HUES48 (cell line): Measurements from ENCODE around the gene CERS5.

ENCODE experiments used
- H3K27ac ChIP-seq: one replicate; pipeline ENCODE4 v1.7.0; 2013; ENCODE audit warnings: low read depth, low read length, inconsistent platforms
- H3K27me3 ChIP-seq: 2 replicates; pipeline ENCODE4 v1.6.1; 2013; ENCODE audit warnings: mild to moderate bottlenecking, low read length; ENCODE audit not compliant: control insufficient read depth, insufficient read depth
- H3K36me3 ChIP-seq: 2 replicates; pipeline ENCODE4 v1.6.1; 2013; ENCODE audit warnings: low read length; ENCODE audit not compliant: control insufficient read depth, insufficient read depth
- H3K4me1 ChIP-seq: 2 replicates; pipeline ENCODE4 v1.6.1; 2013; ENCODE audit warnings: mild to moderate bottlenecking, low read length; ENCODE audit not compliant: control insufficient read depth, insufficient read depth
- H3K4me3 ChIP-seq: 2 replicates; pipeline ENCODE4 v1.5.1; 2013; ENCODE audit warnings: mild to moderate bottlenecking, low read depth, low read length
- H3K9ac ChIP-seq: 2 replicates; pipeline ENCODE4 v1.6.1; 2013; ENCODE audit warnings: mild to moderate bottlenecking, low read depth, low read length, moderate library complexity
- H3K9me3 ChIP-seq: 2 replicates; pipeline ENCODE4 v1.6.1; 2013; ENCODE audit warnings: low read length; ENCODE audit not compliant: control insufficient read depth, insufficient read depth

The CERS5 gene

GRCh38 chr12:50132505-50133135 lies 34.5 kb downstream of the CERS5 start:
- Histone ChIP-seq H3K27ac (no peak overlapping the region), H3K27me3 (no peaks in the 10 kb centered on the region), H3K4me3 (no peak overlapping the region), H3K36me3 (peaks cover 81% of the 10 kb centered on the region), H3K9ac (no peak overlapping the region), H3K4me1 (no peaks in the 10 kb centered on the region), H3K9me3 (no peaks in the 10 kb centered on the region)

GRCh38 chr12:50129290-50129689 lies 37.9 kb downstream of the CERS5 start:
- Histone ChIP-seq H3K9me3 (no peaks in the 10 kb centered on the region), H3K27me3 (no peaks in the 10 kb centered on the region), H3K9ac (no peak overlapping the region), H3K27ac (no peak overlapping the region), H3K4me1 (no peaks in the 10 kb centered on the region), H3K4me3 (no peak overlapping the region), H3K36me3 (peaks cover 56% of the 10 kb centered on the region)

GRCh38 chr12:50127546-50127945 lies 39.6 kb downstream of the CERS5 start:
- Histone ChIP-seq H3K4me3 (no peak overlapping the region), H3K9me3 (no peaks in the 10 kb centered on the region), H3K27me3 (no peaks in the 10 kb centered on the region), H3K9ac (no peak overlapping the region), H3K4me1 (no peaks in the 10 kb centered on the region), H3K36me3 (peaks cover 39% of the 10 kb centered on the region), H3K27ac (no peak overlapping the region)

GRCh38 chr12:50123203-50123602 lies 44.0 kb downstream of the CERS5 start:
- peaks cover 11% of the 10 kb centered on the region; the same call in 1 of the 2 replicates for H3K36me3 ChIP-seq
- H3K9ac ChIP-seq, result no peak overlapping the region
- no peak overlapping the region for H3K27ac ChIP-seq
- no peaks in the 10 kb centered on the region for H3K27me3 ChIP-seq
- no peaks in the 10 kb centered on the region for H3K9me3 ChIP-seq
- no peaks in the 10 kb centered on the region for H3K4me1 ChIP-seq
- no peak overlapping the region for H3K4me3 ChIP-seq

- Histone ChIP-seq H3K9me3 (no peaks in the 10 kb centered on the region), H3K36me3 (peaks cover 5% of the 10 kb centered on the region; the same call in 1 of the 2 replicates), H3K4me3 (no peak overlapping the region), H3K27ac (no peak overlapping the region), H3K27me3 (no peaks in the 10 kb centered on the region), H3K4me1 (no peaks in the 10 kb centered on the region), H3K9ac (no peak overlapping the region)
These were observed 45.5 kb downstream of the CERS5 start for GRCh38 chr12:50121641-50122040.

- H3K9ac ChIP-seq, result no peak overlapping the region
- no peaks in the 10 kb centered on the region for H3K4me1 ChIP-seq
- no peaks in the 10 kb centered on the region for H3K9me3 ChIP-seq
- H3K4me3 ChIP-seq, result no peak overlapping the region
- H3K36me3 ChIP-seq, result peaks cover 5% of the 10 kb centered on the region; the same call in 1 of the 2 replicates
- H3K27ac ChIP-seq, result no peak overlapping the region
- H3K27me3 ChIP-seq, result no peaks in the 10 kb centered on the region
These were observed 46.2 kb downstream of the CERS5 start for GRCh38 chr12:50120953-50121352.

- Histone ChIP-seq H3K4me1 (no peaks in the 10 kb centered on the region), H3K36me3 (peaks cover 5% of the 10 kb centered on the region; the same call in 1 of the 2 replicates), H3K9ac (no peak overlapping the region), H3K27ac (no peak overlapping the region), H3K27me3 (no peaks in the 10 kb centered on the region), H3K9me3 (no peaks in the 10 kb centered on the region), H3K4me3 (no peak overlapping the region)
These were observed 46.6 kb downstream of the CERS5 start for GRCh38 chr12:50120521-50120920.

GRCh38 chr12:50119387-50119786 lies 47.8 kb downstream of the CERS5 start:
- Histone ChIP-seq H3K9me3 (no peaks in the 10 kb centered on the region), H3K36me3 (peaks cover 5% of the 10 kb centered on the region; the same call in 1 of the 2 replicates), H3K27me3 (no peaks in the 10 kb centered on the region), H3K4me1 (no peaks in the 10 kb centered on the region), H3K27ac (no peak overlapping the region), H3K9ac (no peak overlapping the region), H3K4me3 (no peak overlapping the region)

- Histone ChIP-seq H3K4me1 (no peaks in the 10 kb centered on the region), H3K9me3 (no peaks in the 10 kb centered on the region), H3K9ac (no peak overlapping the region), H3K4me3 (no peak overlapping the region), H3K27me3 (no peaks in the 10 kb centered on the region), H3K36me3 (peaks cover 5% of the 10 kb centered on the region; the same call in 1 of the 2 replicates), H3K27ac (no peak overlapping the region)
These were observed 50.0 kb downstream of the CERS5 start for GRCh38 chr12:50117057-50117622.

- peak overlapping the region; percentile 92 for H3K27ac ChIP-seq
- H3K9me3 ChIP-seq, result no peaks in the 10 kb centered on the region
- H3K4me3 ChIP-seq, result peak overlapping the region; percentile 87
- H3K27me3 ChIP-seq, result no peaks in the 10 kb centered on the region
- peaks cover 11% of the 10 kb centered on the region for H3K4me1 ChIP-seq
- no peaks in the 10 kb centered on the region for H3K36me3 ChIP-seq
- peak overlapping the region; percentile 65 for H3K9ac ChIP-seq
These were observed 54.5 kb downstream of the CERS5 start for GRCh38 chr12:50112456-50113218.
